ENCODE measurements around the gene EFCAB8.
"Not testable (repeated sequence)": the region's sequence is repeated elsewhere in the genome, so short reads cannot be mapped to it uniquely, and the experiment has no call there.

Gene EFCAB8

DNA sequence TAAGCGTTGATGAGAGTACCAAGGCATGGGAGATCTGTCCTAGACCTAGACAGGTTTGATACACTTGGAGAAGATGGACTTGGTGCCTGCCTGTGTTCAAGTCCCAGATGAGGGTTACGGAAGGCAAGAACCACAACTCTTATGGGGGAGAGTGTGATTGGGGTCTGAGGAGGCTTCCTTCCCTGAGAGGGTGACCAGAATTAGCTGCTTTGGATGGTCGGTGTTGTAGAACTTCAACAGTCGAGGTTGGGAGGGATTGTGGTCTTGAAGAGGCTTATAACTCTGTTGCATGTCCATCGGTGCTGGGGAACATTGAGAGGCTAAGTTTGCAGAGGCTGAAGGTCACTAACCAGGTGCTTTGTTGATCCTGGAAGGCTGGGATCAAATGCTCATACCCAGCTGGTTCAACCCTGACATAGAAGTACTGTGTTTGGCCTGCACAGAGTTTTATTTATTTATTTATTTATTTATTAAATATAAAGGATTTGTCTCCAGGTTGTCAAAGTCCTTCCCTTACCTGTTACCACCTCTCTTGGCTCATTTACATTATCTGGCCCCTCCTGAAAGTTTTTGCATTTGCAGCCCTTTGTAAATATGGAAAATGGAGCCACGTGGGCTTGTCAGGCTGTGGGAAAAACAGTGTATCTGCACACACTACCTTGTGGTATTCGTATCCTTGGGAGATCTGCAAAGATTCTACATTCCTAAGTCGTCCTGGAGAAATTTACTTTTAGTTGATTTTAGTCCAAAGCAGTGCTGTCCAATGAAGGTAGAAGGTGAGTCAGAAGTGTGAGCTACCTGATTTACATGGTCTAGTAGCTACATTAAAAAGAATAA lies 15.8 kb upstream of the EFCAB8 start:
- in situ Hi-C loops (cut with MboI; ENCODE audit: low sequenced_read_pairs): no loop called here

DNA sequence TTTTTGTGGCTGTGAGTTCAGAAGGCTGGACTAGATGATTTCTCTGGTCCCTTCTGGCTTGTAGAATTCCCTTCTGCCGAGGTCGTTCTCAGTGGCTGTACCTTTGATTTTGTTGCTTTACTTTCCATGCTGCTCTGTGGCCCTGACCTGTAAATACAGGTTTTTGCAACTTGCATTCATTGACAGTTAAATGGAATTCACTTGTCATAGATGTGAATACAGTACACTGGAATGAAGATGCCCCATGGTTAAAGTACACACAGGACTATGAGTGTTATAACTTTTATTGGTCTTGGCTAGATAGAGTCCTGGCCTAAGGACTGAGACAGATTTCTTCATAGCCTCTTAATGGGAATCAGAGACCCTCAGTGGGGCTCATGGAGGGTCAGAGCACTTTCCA lies 12.9 kb upstream of the EFCAB8 start:
- in situ Hi-C loops (cut with MboI; ENCODE audit: low sequenced_read_pairs): no loop called here

DNA sequence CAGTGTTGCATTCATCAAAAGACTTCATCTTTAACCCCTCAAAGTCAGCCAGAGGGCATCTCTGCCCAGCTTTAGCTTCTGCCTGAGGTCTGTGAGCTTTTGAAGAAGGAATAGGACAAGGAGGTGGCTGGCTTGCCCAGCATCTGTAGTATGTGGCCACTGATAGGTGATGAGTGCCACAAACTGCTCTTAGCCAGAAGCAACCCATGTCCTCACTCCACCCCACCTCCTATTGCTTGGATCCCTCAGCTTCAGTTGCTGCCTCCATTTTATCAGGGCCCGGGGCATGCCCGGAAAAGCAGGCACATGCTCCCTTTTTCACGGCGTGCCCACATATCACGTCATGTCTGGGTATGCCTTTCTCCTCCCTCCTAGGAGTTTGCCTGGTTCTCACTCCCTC lies 11.9 kb upstream of the EFCAB8 start:
- in situ Hi-C loops (cut with MboI; ENCODE audit: low sequenced_read_pairs): no loop called here

DNA sequence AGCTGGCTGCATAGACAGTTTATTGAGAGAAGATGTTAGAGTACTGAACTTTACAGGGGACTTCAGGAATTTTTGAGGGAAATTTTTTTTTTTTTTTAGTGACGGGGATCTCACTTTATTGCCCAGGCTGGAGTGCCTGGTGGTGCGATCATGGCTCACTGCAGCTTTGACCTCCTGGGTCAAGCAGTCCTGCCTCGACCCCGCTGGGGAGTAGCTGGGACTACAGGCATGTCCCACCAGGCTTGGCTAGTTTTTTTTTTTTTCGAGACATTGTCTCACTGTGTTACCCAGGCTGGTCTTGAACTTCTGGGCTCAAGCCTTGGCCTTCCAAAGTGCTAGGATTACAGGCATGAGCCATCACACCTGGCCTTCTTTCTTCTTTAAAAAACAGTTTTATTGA lies 10.8 kb upstream of the EFCAB8 start:
- in situ Hi-C loops (cut with MboI; ENCODE audit: low sequenced_read_pairs): no loop called here

DNA sequence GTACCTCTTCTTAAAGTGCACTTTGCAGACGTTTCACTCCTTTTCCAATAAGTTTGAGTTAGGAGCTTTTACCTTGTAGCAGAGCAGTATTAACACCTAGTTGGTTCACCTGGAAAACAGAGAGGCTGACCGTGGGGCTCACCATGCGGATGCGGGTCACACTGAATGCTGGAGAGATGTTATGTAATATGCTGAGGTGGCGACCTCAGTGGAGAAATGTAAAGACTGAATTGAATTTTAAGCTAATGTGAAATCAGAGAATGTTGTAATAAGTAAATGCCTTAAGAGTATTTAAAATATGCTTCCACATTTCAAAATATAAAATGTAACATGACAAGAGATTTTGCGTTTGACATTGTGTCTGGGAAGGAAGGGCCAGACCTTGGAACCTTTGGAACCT lies 9.9 kb upstream of the EFCAB8 start:
- in situ Hi-C loops (cut with MboI; ENCODE audit: low sequenced_read_pairs): no loop called here

DNA sequence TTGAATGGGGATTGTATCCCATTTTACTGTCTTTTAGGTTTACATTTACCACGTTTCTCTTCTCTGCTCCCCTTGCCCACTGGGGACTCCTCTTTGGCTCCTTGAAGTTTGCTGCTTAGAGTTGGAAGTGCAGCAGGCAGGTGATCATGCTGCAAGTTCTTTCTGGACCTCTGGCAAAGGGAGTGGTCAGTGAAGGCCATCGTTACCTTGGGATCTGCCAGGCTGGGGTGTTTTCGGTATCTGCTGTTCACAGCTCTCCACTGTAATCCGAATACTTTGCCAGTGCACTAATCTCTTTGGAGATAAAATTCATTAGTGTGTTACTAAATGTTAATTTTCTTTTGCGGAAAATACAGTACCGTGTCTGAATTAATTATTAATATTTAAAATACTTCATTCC lies 9.1 kb upstream of the EFCAB8 start:
- in situ Hi-C loops (cut with MboI; ENCODE audit: low sequenced_read_pairs): no loop called here

DNA sequence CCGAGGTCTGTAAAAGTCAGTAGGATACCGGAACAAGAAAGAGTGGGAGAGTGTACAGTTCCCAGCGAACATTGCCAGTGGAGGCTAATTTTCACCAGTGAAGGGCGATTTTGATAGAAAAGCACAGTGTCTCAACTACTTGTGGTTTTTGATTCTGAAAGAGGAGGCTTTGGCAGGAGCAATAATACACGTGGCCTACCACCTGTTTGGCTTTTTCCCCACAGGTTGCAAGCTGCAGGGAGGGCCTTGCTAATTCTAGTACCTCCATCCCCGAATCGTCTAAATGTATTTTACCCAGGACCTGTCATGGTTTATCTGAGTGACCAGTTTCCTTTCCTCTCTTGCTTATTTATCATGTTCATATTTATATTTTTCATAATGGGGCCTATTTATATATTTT lies 3.3 kb upstream of the EFCAB8 start:
- in situ Hi-C loops (cut with MboI; ENCODE audit: low sequenced_read_pairs): no loop called here

DNA sequence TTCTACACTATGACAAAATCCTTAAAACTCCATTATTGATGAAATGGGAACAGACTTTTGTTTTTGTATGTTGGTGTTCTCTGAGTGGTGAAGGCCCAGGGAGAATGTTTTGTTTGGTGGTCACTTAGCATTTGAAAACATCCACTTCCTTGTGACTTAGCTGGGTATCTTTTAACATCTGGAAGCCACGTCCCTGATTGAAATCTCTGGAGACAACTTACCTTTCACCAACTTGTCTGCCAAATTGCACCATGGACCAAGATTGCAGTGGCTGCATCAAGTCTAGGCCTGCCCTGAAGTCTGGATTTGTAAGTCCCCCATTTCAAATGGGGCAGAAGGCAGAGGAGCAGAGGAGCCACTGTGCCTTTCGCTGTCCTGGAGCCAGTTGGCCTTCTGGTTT lies 534 bp upstream of the EFCAB8 start:
- in situ Hi-C loops (cut with MboI; ENCODE audit: low sequenced_read_pairs): no loop called here

DNA sequence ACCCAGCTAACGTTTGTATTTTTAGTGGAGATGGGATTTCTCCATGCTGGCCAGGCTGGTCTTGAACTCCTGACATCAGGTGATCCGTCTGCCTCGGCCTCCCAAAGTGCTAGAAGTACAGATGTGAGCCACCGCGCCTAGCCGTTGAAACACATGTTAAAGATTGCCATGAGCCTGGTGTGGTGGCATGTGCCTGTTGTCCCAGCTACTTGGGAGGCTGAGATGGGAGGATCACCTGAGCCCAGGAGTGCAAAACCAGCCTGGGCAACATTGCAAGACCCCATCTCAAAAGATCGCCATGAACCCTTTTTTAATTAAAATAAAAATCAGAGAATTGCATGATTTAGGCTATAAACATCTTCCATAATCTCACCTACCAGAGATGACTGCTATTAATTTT lies 2.7 kb downstream of the EFCAB8 start:
- in situ Hi-C loops (cut with MboI; ENCODE audit: low sequenced_read_pairs): no loop called here

DNA sequence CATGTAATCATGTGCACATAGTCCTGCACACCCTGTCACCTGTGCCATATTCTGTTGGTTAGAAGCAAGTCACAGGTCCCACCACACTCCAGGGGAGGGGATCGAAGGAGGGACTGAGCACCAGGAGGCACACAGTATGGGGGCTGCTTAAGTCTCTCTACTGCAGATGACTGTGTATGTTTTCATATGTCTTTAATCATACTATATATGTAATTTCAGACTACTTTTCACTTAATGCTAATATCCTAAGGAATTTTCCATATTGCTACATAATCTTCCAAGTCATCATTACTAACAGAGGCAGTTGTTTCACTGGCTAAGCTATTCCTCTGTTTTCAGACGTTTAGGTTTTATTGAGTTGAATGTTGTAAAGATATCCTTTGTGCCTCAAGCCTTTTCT lies 10.8 kb downstream of the EFCAB8 start:
- in situ Hi-C loops (cut with MboI; ENCODE audit: low sequenced_read_pairs): no loop called here

DNA sequence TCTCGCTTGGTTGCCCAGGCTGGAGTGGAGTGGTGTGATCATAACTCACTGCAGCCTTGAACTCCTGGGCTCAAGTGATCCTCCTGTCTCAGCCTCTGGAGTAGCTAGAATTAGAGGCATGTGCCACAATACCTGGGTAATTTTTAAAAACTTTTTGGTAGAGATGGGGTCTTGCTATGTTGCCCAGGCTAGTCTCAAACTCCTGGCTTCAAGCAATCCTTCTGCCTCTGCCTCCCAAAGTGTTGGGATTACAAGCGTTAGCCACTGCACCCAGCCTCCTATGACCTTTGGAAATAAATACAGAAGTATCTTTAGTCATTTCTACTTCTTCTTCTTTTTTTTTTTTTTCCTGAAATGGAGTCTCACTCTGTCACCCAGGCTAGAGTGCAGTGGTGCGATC lies 11.8 kb downstream of the EFCAB8 start:
- in situ Hi-C loops (cut with MboI; ENCODE audit: low sequenced_read_pairs): not testable (repeated sequence)

DNA sequence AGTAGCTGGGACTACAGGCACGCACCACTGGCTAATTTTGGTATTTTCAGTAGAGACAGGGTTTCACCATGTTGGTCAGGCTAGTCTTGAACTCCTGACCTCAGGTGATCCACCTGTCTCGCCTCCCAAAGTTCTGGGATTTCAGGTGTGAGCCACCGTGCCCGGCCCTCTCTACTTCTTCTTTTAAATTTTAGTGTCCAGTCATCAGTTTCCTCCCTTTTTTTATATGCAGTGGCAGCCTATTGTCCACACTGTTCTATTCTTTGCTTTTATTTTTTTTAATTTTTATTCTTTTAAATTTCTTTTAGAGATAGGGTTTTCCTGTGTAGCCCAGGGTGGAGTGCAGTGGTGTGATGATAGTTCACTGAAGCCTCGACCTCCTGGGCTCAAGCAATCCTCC lies 12.3 kb downstream of the EFCAB8 start:
- in situ Hi-C loops (cut with MboI; ENCODE audit: low sequenced_read_pairs): no loop called here

DNA sequence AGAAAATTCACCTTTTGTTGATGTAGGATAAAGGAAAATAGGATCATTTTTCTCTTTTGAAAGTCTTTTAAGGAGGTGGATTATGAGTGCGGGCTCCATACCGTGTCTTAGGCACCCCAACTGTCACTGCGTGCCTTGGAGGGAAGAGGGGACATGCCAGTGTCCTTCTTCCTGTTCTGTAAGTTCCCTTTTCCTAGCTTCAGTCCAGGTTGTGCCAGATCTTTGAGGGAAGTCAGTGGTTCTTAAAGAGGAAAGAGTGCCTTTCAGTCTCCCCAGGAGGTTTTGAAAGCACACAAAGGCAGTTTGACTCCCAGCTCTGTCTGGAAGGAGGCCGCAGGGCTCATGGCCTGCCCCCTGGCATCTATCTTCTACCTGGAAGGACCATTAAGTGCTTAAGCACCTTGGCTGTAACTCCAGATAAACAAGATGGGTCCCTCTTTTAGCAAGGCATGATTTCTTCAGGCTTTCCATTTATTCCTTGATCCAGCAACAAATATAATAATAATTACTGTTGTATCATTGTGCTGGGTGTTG lies 13.0 kb downstream of the EFCAB8 start:
- in situ Hi-C loops (cut with MboI; ENCODE audit: low sequenced_read_pairs): no loop called here

DNA sequence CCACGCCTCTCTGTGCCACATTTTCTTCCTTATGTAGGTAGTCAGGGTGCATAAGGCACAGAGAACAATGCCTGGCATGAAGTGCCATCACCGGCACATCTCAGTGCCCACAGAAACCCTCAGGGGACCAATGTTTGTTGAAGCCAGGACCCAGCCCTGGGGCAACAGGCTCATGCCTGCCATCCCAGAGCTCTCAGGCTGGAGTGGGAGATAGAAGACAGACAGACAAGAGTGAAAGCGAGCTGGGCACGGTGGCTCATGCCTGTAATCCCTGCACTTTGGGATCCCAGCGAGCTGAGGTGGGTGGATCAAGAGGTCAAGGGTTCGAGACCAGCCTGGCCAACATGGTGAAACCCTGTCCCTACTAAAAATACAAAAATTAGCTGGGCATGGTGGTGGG lies 13.5 kb downstream of the EFCAB8 start:
- in situ Hi-C loops (cut with MboI; ENCODE audit: low sequenced_read_pairs): no loop called here

DNA sequence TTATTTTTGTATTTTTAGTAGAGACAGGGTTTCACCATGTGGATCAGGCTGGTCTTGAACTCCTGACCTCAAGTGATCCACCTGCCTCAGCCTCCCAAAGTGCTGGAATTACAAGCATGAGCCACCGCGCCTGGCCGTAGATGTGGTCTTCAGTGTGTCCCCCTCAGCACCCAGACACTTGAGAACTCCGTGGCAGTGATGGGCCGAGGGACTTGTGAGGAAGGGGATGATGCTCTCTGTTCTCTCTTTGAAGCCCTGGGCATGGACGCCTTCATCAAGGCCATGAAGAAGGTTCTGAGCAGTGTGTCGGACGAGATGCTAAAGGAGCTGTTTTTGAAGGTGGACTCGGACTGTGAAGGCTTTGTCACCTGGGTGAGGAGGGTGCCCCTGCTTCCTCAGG lies 16.9 kb downstream of the EFCAB8 start:
- in situ Hi-C loops (cut with MboI; ENCODE audit: low sequenced_read_pairs): no loop called here

DNA sequence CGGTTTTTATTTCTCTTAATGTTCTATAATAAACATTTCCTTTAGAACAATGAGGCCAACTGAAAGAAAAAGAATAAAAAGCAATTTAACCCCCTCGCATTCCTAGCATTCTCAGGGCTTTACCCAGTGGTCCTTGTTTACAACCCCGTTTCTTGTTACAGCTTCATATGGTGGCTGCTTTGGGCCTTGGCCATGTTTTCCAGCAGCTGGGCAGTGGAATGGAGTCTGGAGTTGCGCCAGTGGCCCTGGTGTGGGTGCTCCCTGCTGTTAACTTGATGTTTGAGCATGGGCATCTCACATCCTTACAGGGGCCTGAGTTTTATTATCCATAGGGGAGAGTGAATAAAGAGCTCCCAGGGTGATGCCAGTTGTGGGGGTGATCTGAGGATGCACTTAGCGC lies 18.8 kb downstream of the EFCAB8 start:
- in situ Hi-C loops (cut with MboI; ENCODE audit: low sequenced_read_pairs): no loop called here

DNA sequence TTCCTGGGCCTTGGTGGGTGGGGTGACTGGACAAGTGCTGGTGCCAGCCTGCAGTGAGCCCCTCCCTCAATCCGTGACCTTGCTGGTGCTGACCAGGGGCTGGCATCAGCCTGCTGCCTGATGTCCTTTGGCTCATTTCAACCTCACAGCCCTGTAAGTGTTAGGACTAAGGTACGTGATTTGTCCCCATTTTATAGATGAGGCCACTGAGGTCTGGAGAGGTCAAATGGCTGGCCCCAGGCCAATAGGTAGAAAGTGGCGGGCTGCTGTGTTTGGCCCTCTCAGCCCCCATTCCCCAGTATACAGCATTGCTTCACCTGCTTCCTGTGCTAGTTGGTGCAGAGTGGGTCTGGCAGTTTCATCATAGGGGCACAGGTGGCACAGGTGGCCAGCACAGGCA lies 20.1 kb downstream of the EFCAB8 start:
- in situ Hi-C loops (cut with MboI; ENCODE audit: low sequenced_read_pairs): no loop called here

DNA sequence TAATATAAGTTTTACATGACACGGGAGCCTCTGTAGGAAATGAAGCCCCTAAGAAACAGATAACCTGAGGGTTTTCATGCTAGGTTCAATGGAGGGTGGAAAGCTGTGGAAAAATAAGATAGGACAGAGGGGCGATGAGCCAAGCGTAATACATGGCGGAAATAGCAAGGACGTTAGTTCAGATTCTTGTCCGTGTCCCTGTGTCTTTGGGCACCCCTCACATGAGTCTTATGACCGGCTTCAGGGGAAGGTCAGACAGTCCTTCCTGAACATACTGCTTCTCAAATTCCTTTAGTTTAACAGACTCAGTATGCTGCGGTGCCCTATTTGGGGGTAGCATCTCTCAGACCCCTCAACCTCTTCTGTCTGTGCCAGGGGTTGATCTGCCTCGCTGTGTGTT lies 20.8 kb downstream of the EFCAB8 start:
- in situ Hi-C loops (cut with MboI; ENCODE audit: low sequenced_read_pairs): no loop called here

DNA sequence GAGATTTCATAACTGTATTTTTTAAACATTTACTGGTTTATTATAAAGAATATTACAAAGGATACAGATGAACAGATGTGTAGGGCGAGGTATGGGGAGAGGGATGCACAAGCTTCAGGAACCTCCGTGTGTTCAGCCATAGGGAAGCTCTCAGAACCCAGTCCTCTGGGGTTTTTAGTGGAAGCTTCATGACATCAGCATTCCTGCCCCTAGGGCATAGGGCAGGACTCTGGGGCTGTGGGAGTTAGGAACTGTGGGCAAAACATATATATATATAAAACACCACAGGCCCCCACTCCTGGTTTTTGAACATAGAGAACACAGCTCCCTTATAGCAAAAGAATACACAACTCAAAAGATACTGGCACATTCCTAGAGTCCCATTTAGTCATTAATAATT lies 21.9 kb downstream of the EFCAB8 start:
- in situ Hi-C loops (cut with MboI; ENCODE audit: low sequenced_read_pairs): no loop called here

DNA sequence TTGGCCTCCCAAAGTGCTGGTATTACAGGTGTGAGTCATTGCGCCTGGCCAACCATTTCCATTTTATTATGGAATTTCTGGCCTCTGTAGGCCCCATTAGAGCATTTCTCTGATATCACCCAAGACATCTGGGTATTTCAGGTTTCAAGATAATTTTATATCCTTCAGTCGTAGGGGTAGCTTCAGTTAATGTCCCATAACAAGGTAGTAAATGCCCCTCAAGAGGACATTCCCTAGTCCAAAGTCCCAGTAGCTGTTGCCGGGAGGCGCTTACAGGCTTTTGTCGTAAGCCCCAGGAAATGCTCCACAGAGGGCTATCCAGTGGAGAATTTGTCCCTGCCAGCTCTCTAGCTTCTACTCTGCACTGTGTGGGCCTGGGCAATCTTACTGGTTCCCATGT lies 24.4 kb downstream of the EFCAB8 start:
- in situ Hi-C loops (cut with MboI; ENCODE audit: low sequenced_read_pairs): no loop called here

DNA sequence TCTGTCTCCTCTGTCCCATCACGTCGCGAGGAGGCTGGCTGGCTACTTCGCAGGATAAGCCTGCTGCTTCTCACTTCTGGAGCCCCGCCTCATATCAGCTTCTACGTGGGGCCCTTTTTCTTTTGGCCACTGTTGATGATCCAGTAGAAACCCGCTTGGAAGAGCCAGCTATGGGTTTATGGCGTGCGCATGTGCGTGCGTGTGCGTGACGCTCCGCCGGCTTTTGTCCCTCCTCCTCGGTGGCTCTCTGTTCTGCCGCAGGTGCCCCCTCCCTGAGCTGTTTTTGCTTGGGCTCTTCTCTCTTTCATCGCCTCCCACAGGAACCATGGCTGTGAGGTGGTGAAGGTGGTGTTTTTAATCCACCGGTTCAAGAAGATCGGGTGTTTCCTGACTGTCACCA lies 26.5 kb downstream of the EFCAB8 start:
- in situ Hi-C loops (cut with MboI; ENCODE audit: low sequenced_read_pairs): no loop called here

DNA sequence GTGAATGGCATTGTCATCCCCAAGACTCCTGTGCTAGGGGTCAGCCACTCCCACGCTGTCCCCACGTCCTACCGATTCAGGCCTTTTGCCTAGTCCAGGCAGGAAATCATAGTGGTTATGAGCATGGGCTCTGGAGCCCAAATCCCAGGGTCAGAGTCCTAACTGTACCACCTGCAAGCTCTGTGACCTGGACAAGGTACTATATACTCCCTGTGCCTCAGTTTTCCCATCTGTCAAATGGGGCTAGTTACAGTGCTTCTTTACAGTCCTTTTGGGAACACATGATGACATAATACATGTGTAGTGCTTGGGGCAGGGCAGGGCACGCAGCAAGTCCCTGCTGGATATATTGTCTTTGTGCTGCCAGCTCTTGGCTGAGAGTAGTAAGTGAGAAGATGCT lies 27.2 kb downstream of the EFCAB8 start:
- in situ Hi-C loops (cut with MboI; ENCODE audit: low sequenced_read_pairs): no loop called here

DNA sequence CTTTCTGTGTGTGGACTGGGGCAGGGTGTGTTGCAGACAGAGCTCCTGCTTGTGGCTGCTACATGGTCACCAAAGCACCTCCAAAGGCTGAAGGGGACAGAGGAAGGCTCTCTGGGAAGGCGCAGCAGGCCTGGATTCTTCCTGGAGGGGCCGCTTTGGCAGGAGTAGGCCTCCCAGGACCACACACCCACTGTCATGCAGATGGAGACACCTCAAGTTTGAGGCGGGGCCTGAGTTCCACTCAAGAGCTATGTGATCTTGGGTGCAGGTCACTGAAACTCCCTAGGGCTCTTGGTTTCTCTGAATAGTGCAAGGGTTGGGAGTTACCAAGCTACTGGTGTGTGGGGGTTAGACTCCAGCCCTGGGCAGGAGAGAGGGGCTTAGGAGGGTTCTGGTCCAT lies 27.9 kb downstream of the EFCAB8 start:
- in situ Hi-C loops (cut with MboI; ENCODE audit: low sequenced_read_pairs): no loop called here

Measured in HL-60/S4 (cell line).